HG03439 (cell line): ENCODE measurements around the gene CTU1.

Experiments
- ATAC-seq: cut with Tn5 transposase; IDR thresholded peaks from one replicate; pipeline ENCODE4 v1.9.1; 2021; ENCODE audit warnings: mild to moderate bottlenecking, moderate library complexity; ENCODE audit not compliant: unreplicated experiment

CTU1 gene

DNA sequence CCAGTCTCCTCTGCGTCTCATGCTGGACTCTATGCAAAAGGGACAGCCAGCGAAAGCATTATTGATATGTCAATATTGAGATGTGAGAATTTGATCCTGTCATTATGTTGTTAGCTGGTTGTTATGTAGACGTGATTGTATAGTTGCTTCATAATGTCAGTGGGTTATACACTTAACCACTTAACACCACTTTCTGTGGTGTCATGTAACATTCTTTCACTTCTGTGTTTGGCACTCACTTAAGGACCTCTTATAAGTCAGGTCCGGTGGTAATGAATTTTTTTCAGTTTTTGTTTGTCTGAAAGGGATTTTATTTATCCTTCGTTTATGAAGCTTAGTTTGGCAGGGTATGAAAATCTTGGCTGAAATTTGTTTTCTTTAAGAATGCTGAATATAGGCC is 26.8 kb upstream of the CTU1 start:
- ATAC-seq: no peak

DNA sequence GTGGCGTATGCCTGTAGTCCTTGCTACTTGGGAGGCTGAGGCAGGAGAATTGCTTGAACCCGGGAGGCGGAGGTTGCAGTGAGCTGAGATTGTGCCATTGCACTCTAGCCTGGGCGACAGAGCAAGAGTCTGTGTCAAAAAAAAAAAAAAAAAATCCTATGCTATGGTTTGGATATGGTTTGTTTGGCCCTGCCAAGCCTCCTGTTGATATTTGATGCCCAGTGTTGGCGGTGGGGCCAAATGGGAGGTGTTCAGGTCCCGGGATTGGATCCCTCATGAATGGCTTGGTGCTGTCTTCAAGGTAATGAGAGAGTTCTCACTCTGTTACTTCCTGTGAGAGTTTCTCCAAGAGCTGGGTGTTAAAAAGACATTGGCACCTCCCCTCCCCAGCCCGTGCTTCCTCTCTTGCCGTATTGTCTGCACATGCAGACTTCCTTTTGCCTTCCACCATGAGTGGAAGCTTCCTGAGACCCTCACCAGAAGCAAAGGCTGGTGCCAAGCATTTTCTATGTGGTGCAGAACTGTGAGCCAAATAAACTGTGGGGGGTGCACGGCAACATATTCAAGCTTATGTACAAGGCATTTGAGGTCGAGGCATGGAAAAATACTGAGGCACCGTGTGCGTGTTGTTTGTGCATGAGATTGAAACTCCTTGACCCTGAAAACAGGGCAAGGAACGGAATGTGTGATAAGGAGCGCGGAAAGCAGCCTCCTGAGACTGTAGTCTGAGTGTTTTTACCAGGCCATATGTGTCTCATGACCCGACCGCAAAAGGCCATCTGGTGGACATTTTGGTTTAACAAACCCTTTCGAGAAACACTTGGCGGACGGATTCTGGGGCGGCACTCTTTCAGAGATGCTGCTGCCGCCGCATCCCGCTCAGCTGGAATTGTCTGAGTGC is 23.8 kb upstream of the CTU1 start:
- no peak for ATAC-seq

DNA sequence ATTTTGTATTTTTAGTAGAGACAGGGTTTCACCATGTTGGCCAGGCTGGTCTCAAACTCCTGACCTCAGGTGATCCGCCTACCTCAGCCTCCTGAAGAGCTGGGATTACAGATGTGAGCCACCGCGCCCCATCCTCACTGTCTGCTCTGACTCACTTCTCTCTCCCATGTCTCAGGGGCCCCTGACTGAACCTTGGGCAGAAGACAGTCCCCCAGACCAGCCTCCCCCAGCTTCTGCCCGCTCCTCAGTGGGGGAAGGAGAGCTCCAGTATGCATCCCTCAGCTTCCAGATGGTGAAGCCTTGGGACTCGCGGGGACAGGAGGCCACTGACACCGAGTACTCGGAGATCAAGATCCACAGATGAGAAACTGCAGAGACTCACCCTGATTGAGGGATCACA is 21.5 kb upstream of the CTU1 start:
- ATAC-seq: no peak

DNA sequence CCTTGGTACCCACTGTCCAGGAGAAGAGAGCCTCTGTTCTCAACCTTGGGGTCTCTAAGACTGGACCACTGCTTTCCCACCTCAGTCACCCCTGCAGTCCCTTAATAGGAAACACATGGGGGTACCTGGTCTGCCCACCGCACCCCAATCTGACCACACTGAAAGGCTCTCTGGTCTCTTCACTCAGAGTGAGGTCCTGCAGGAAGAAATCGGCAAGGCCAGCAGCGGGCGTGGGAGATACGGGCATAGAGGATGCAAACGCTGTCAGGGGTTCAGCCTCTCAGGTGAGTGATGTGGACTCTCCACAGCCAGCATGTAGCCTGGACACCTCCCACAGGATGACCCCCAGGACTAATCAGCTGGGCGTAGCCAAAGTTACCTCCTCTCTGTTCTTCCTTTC is 20.0 kb upstream of the CTU1 start:
- no peak for ATAC-seq

DNA sequence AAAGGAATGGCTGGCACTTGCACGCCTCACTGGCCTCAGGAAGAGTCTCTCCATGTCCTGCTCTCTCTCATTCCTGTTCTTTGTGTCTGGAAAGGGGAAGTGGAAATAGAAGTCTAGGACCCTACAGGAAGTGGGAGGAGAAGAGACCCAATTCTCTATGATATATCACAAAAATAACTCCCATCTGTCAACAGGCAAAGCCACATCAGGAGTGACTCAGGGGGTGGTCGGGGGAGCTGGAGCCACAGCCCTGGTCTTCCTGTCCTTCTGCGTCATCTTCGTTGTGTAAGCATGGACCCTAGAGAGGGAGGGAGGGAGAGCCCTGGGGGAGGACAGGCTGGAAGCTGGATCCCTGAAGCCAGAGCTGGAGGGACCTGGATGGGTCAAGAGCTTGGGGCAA is 19.5 kb upstream of the CTU1 start:
- ATAC-seq: no peak

DNA sequence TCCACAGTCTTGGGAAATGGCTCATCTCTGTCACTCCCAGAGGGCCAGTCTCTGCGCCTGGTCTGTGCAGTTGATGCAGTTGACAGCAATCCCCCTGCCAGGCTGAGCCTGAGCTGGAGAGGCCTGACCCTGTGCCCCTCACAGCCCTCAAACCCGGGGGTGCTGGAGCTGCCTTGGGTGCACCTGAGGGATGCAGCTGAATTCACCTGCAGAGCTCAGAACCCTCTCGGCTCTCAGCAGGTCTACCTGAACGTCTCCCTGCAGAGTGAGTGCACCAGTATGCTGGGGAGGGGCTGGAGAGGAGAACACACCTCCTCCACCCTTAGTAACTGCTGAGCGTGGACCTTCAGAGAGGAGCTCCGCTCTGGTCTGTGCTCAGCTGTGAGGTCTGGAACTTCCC is 18.8 kb upstream of the CTU1 start:
- ATAC-seq: no peak

DNA sequence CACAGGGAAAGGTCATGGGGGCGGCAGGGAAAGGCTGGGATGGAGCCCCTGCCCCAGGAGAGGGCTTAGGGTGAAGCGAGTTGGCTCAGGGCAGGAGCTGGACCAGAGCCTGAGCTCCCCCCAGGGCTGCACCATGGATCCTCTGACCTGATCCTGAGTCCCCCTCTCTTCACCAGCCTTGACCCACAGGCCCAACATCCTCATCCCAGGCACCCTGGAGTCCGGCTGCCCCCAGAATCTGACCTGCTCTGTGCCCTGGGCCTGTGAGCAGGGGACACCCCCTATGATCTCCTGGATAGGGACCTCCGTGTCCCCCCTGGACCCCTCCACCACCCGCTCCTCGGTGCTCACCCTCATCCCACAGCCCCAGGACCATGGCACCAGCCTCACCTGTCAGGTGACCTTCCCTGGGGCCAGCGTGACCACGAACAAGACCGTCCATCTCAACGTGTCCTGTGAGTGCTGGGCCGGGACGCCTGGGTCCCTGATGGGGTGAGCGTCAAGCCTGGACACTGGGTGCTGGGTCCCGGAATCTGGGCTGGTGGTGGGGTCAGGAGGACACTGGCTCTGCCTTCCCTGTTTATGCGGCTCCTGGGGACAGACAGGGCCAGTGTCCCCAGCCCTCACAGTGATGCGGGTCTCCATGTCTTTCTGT is 17.3 kb upstream of the CTU1 start:
- no peak for ATAC-seq

DNA sequence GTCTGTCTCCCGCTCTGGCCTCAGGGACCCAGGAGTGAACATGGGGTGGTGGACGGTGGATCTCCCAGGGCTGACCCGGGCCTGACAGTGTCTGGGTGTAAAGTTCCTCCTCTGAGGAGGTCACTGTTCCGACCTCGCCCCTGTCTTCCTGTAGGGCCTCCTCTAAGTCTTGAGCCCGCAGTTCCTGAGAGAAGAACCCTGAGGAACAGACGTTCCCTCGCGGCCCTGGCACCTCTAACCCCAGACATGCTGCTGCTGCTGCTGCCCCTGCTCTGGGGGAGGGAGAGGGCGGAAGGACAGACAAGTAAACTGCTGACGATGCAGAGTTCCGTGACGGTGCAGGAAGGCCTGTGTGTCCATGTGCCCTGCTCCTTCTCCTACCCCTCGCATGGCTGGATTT is 16.5 kb upstream of the CTU1 start, which contains the start of gene SIGLEC9:
TSS of gene SIGLEC9 (plus strand) at position 178 of the 400 bp plus-strand sequence. CDS start at position 247, 69 bp downstream.
- ATAC-seq: no peak

DNA sequence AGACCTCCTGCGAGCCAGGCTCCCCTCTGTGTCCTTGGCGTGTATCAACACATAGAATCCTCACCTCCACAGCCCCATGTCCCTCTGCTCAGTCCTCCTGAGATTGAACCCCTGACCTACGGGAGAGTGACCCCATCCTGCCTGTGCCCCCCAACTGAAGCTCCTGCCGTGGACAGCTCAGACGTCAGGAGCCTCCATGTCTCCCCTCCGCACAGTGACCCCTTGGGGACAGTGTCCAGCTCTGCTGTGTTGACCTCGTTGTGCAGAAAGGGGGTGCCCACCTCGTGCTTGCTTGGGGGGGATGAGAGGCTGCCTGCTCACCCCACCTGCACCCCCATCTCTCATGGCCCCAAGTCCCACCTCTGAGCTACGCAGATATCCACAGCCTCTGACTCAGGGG is 16.0 kb upstream of the CTU1 start:
- no peak for ATAC-seq

DNA sequence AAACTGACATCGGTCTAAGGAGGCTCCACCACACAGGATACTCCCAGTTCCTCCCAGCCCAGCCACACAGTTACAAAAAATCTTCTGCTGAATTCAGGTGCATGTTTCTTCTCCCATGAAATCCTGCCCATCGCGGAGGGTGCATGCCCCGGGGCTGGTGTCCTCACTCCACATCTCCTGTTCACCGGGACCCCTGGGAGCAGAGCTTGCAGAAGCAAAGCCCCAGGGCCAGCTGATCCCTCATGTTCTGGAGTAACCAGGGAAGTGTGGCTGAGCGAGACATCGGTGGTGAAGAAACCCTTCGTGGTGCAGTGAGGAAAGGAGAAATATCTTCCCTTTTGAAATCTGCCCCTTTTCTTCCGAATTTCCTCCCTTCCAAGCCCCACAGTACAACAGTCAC is 15.6 kb upstream of the CTU1 start:
- no peak for ATAC-seq

DNA sequence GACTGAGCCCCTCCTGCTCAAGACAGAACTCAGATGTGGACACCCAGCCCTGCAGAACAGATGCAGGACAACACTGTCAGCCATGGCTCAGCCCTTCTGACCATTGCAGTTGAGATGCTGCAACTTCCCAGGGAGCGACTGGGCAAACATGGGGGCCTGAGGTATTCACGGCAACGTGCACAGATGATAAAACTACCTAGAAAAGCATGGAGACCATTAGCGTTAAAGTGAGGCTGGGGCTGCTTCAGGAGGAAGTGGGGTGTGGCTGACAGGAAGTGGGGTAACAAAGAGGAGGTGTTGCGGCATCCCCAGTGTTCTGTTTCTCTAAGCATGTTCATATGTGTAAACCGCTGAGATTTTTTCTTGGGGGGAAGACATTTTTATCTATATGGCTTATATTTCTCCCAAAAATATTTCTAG is 15.2 kb upstream of the CTU1 start:
- ATAC-seq: no peak

DNA sequence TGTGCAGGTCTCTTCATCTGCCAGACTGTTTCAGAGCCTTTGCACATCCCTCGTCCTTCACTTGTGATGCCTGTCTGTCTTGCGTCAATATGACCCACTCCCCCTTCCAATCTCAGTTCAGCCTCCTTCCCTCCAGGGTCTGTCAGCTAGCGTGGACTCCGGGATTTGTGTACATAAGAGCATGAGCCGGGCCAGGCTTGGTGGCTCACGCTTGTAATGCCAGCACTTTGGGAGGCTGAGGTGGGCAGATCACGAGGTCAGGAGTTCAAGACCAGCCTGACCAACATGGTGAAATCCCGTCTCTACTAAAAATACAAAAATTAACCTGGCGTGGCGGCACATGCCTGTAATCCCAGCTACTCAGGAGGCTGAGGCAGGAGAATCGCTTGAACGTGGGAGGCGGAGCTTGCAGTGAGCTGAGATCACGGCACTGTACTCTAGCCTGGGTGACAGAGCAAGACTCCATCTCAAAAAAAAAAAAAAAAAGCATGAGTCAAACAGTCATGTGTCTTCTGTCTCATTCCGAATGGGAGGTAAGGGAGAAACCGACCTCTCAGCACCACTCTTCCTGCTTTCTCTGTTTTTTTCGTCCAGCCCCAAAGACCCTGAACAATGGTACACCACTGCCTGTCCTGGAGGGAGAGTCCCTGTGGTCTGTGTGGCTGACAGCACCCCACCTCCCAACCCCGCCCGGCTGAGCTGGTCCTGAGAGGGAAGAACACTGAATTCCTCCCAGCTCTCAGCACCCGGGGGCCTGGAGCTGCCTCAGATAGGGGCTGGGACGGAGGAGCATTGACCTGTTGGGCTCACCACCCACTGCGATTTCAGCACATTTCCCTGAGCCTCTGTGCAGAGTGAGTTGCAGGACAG is 14.1 kb upstream of the CTU1 start:
- ATAC-seq: no peak

DNA sequence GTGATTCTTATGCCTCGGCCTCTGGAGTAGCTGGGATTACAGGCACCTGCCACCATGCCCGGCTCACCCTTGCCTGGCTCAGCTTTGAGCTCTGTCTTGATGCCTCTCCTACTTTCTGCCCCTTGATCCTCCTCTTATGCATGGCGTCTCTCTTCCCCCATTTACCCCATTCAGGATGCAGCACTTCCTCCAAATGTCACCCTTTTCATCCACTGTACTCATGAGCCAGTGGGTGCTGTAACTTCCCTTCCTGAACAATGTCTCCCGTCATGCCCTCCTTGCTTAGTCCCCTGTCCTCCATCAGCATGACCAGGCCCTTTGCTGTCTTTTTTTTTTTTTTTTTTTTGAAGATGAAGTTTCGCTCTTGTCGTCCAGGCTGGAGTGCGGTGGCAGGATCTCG is 13.0 kb upstream of the CTU1 start:
- no peak for ATAC-seq

DNA sequence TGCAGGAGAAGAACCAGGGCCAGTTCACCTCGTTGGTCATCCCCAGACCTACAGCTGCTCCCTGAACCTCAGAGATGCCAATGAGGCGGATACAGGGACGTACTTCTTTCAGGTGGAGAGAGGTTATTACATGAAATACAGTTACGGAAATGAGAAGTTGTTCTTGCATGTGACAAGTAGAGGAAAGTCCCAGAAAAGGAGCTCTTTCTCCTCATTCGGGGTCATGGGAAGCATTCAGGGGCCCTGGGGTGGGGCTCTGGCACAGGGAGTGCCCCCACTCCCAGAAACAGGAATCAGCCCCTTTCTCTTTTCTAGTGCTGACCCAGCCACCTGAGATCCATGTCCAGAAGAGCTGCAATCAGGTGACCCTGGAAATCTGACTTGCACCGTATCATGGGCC is 12.0 kb upstream of the CTU1 start:
- ATAC-seq: no peak

DNA sequence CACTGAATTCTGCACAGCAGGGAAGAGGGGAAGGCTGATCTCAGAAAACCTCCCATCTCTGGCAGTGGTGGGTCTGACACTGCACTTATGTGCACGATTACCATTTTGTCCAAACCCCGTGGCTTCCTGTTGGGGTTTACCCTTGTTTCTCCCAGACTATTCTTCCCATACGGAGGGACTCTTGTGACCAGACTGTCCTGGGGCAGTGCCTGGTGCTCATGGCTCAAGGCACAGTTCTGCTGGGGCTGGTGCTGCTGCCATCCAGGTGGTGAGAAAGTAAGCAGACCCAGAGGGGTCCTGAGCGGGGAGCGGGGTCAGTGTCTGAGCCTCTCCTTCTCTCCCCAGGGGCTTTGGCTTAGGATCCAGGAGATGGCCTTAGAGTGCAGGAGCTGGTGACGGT is 11.4 kb upstream of the CTU1 start:
- ATAC-seq: no peak

DNA sequence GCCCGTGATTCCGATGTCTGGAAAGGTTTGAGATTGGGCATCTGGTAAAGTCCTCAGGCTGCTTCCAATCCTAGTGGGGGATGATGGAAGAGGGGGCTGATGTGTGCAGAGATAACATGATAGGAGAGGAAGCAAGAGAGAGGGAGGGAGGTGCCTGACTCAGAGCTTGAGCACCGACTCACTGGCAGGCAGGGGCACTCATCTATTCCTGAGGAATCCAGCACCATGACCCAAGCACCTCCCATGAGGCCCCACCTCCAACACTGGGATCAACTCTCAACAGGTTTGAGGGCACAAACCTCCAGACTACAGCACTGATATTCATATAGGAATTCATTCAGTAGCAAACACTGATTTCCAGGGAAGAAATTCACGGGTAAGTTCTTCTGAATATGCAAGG is 10.9 kb upstream of the CTU1 start:
- ATAC-seq: no peak

DNA sequence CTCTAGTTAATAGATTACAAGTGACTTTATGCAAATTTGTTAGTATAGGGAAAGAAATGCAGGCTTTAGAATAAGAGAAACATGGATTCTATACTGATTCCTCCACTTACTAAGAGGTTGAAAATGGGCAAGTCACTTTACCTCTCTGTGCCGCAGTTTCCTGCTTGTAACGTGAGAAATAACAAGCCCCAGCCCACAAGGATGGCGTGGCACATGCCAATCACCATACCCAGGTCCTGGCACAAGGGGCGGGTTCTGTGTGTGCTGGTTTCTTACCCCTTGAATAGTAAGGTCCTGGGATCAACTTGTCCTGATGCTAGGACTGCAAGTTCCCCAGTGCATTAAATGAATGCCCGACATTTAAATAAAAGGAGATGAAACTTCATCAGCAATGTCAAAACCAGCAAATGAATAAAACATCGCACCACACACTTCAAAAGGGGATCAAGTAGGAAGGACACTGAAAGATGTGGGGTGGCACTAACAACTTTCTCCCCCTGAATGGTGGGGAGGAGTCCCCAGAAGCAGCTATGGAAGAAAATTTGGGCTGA is 8.6 kb upstream of the CTU1 start:
- no peak for ATAC-seq

DNA sequence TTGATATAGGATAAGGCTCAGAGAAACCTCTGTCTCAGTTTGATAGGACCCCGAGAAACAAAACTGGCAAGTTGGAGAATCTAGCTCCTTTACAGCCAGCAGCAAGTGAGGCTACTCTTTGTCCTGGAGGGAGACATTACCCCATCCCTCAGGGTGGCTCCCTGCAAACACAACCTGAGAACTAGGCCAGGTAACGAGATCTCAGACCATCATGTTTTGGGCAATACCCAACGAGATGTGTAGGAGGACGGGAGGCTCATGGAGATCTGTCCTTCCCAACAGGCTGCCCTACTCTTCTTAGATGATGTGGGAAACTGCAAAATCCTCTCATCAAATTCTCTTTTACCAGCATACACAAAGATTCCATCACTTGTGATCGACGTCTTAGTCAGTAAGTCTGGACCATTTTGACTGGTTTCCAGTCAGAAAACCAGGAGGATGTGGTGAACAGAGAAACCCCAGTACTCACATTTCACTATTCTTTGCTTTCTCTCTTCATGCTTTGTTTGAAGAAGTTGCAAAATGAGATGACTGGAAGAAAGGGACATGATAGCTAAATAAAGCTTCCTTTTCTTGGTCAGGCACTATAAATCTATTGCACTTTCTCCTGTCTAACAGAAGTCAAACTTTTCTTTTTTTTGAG is 6.0 kb upstream of the CTU1 start:
- ATAC-seq: no peak

DNA sequence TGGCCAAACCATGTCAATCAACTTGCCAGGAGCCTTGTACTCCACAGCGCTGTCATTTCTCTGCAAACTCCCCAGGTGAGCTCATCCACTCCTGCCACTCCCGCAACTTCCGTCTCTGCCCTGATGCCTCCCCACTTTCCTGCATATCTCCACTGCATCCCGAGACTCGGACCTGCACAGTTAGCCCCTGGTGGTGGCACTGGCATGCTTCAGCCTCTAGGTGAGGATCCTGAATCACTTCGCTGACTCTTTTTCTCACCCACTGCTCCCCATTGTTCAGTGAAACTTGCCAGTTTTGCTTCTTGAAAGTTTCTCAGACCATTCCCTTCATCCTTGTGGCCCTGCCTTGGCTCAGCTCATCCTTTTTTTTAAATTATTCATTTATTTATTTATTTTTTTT is 3.4 kb upstream of the CTU1 start:
- ATAC-seq: no peak

DNA sequence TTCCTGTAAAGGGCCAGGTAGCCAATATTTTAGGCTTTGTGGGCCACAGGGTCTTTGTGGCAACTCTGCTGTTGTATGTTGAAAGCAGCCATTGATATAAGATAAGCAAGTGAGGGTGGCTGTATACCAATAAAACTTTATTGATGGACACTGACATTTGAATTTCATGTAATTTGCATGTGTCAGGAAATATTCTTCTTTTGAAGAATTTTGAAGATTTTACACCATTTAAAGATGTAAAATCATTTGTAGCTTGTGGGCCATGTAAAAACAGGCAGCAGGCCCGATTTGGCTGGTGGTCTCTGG is 2.4 kb upstream of the CTU1 start:
- no peak for ATAC-seq

DNA sequence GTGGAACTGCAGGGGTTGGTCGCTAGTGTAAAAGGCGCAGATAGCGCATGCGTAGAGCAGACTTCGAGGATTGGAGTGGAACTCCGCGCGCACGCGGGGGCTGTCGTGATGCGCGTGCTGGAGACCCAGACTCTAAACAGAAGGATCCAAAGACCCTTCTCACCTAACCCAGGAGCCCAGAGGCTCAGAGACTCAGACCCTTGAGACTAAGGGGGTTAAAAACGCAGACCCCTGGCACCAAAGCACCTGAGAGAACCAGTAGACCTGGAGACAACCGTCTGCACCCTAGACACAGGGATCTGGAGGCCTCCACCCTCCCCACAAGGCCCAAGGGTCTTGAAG is 567 bp upstream of the CTU1 start:
- peak; percentile 31 for ATAC-seq
